OCI-LY3 (cell line): ENCODE results near the gene CDH8.

ENCODE experiments used
- H2AFZ ChIP-seq: fragments of 200-600, 300-600 bp; shearing (Covaris generic); 2 replicates; pipeline ENCODE4 v1.6.0; 2014; ENCODE audit warnings: antibody characterized with exemption, low read depth, low read length
- H3K27ac ChIP-seq: fragments of 200-600, 300-600 bp; sonication (generic); 2 replicates; pipeline ENCODE4 v1.5.1; 2014; ENCODE audit warnings: mild to moderate bottlenecking, low read length, moderate library complexity, mixed read lengths
- H3K27me3 ChIP-seq: fragments of 200-600, 300-600 bp; sonication (generic); 2 replicates; pipeline ENCODE4 v1.6.1; 2014; ENCODE audit warnings: low read depth, low read length, mixed read lengths
- H3K36me3 ChIP-seq: fragments of 200-600, 300-600 bp; sonication (generic); replicated peaks from 2 replicates; pipeline ENCODE3; 2014; ENCODE audit warnings: low read depth, low read length, mixed read lengths
- H3K4me1 ChIP-seq: fragments of 300-600, 200-600 bp; sonication (generic); 2 replicates; pipeline ENCODE4 v1.6.1; 2014; ENCODE audit warnings: low read length, mixed read lengths
- H3K4me2 ChIP-seq: fragments of 200-600, 300-600 bp; sonication (generic); 2 replicates; pipeline ENCODE4 v1.6.1; 2014; ENCODE audit warnings: low read length, mixed read lengths
- H3K4me3 ChIP-seq: fragments of 300-600, 200-600 bp; sonication (generic); 2 replicates; pipeline ENCODE4 v1.5.1; 2014; ENCODE audit warnings: antibody characterized with exemption, mild to moderate bottlenecking, low read length, moderate library complexity
- H3K79me2 ChIP-seq: fragments of 300-600, 200-600 bp; shearing (Covaris generic); 2 replicates; pipeline ENCODE4 v1.6.1; 2014; ENCODE audit warnings: mild to moderate bottlenecking, low read length, mixed read lengths
- H3K9ac ChIP-seq: fragments of 300-600, 200-600 bp; shearing (Covaris generic); 2 replicates; pipeline ENCODE4 v1.6.0; 2014; ENCODE audit warnings: mild to moderate bottlenecking, low read length, moderate library complexity
- H3K9me3 ChIP-seq: fragments of 200-600, 300-600 bp; shearing (Covaris generic); 2 replicates; pipeline ENCODE4 v1.6.1; 2014; ENCODE audit warnings: low read length, mixed read lengths; ENCODE audit not compliant: insufficient read depth
- H4K20me1 ChIP-seq: fragments of 200-600, 300-600 bp; sonication (generic); 2 replicates; pipeline ENCODE4 v1.6.1; 2016; ENCODE audit warnings: low read length, mixed read lengths; ENCODE audit not compliant: insufficient read depth
- EZH2phosphoT487 ChIP-seq: fragments of 200-600 bp; shearing (Covaris generic); IDR thresholded peaks from 2 replicates; pipeline ENCODE4 v1.6.1; 2018; ENCODE audit warnings: antibody characterized with exemption, mixed run types, low read depth
- TF ChIP-seq, protein P1 (sequence below): fragments of 200-600, 300-600 bp; sonication (generic); IDR thresholded peaks from 2 replicates; pipeline ENCODE4 v1.5.1; 2014; ENCODE audit warnings: antibody characterized with exemption, low read length, low read depth

CDH8 gene

DNA sequence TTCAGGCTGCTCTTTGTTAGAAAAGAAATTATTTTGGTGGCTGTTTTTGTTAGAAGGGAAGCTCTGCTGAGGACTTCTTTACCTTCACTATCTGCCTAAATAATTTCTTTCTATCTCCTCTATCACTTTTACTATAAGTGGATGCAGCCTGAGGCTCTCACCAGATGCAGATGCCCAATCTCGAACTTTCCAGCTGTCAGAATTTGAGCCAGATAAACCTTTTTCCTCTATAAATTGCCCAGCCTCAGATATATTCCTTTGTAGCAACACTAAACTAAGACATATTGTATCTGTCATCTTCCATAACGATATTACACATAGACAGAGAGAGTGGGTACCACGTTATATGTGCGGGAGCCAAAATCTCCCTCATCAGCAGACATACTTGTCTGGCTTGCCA lies 15.7 kb upstream of the CDH8 start:
- Histone ChIP-seq H3K4me1 (no peaks in the 10 kb centered on the region), H3K9ac (no peak overlapping the region), H3K79me2 (no peaks in the 10 kb centered on the region), H3K27me3 (peaks cover 4% of the 10 kb centered on the region; the same call in 1 of the 2 replicates), H3K4me3 (no peak overlapping the region), H3K9me3 (no peaks in the 10 kb centered on the region), H2AFZ (no peak overlapping the region), H3K4me2 (no peak overlapping the region), H3K27ac (no peak overlapping the region), H3K36me3 (no peaks in the 10 kb centered on the region), H4K20me1 (no peaks in the 10 kb centered on the region)
- TF ChIP-seq EZH2phosphoT487 = no peak
- TF ChIP-seq, protein P1, sequence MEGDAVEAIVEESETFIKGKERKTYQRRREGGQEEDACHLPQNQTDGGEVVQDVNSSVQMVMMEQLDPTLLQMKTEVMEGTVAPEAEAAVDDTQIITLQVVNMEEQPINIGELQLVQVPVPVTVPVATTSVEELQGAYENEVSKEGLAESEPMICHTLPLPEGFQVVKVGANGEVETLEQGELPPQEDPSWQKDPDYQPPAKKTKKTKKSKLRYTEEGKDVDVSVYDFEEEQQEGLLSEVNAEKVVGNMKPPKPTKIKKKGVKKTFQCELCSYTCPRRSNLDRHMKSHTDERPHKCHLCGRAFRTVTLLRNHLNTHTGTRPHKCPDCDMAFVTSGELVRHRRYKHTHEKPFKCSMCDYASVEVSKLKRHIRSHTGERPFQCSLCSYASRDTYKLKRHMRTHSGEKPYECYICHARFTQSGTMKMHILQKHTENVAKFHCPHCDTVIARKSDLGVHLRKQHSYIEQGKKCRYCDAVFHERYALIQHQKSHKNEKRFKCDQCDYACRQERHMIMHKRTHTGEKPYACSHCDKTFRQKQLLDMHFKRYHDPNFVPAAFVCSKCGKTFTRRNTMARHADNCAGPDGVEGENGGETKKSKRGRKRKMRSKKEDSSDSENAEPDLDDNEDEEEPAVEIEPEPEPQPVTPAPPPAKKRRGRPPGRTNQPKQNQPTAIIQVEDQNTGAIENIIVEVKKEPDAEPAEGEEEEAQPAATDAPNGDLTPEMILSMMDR = no peak

DNA sequence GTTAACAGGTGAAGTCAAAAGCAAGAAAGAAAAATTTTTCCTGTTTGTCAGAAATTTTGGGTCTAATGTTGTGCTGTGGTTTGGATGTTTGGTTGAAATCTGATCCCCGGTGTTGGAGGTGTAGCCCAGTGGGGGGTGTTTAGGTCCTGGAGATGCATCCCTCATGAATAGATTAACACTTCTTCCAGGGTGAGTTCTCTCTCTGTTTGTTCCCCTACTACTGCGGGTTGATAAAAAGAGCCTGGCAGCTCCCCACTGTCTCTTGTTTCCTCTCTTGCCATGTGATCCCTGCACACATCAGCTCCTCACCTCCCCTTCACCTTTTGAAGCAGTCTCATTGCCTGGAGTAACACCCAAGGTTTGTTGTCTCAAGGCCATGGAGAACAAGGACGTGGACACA lies 14.6 kb upstream of the CDH8 start:
- no peak overlapping the region for H2AFZ ChIP-seq
- H3K4me1 ChIP-seq = no peaks in the 10 kb centered on the region
- H3K36me3 ChIP-seq = no peaks in the 10 kb centered on the region
- no peak overlapping the region for H3K4me3 ChIP-seq
- no peaks in the 10 kb centered on the region for H3K9me3 ChIP-seq
- H3K4me2 ChIP-seq = no peak overlapping the region
- peaks cover 4% of the 10 kb centered on the region; the same call in 1 of the 2 replicates for H3K27me3 ChIP-seq
- H3K27ac ChIP-seq = no peak overlapping the region
- H3K79me2 ChIP-seq = no peaks in the 10 kb centered on the region
- TF ChIP-seq, protein P1 = no peak
- TF ChIP-seq EZH2phosphoT487 = no peak
- no peaks in the 10 kb centered on the region for H4K20me1 ChIP-seq
- no peak overlapping the region for H3K9ac ChIP-seq

DNA sequence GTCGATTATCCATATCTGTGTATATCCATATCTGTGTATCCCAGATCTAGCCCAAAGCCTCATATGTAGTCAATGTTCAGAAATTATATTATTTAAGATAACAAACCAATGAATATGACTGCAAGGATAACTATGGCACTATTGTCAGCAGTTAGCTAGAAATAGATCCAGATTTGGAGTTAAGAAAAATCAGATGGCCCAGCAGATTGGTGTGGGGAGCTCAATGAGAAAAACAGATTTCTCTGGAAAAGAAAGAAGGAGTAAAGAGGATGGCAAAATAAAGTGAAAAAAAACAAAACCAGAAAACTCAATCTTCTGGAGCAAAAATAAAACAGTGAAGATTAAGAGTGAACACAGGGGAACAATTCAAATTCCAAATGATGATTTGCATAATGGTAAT lies 10.6 kb upstream of the CDH8 start:
- H3K4me1 ChIP-seq = no peaks in the 10 kb centered on the region
- H2AFZ ChIP-seq = no peak overlapping the region
- no peaks in the 10 kb centered on the region for H4K20me1 ChIP-seq
- no peak overlapping the region for H3K9ac ChIP-seq
- TF ChIP-seq, protein P1 = no peak
- TF ChIP-seq EZH2phosphoT487 = no peak
- H3K9me3 ChIP-seq = no peaks in the 10 kb centered on the region
- H3K4me3 ChIP-seq = no peak overlapping the region
- no peak overlapping the region for H3K4me2 ChIP-seq
- H3K79me2 ChIP-seq = no peaks in the 10 kb centered on the region
- H3K36me3 ChIP-seq = no peaks in the 10 kb centered on the region
- H3K27me3 ChIP-seq = no peaks in the 10 kb centered on the region
- H3K27ac ChIP-seq = no peak overlapping the region

DNA sequence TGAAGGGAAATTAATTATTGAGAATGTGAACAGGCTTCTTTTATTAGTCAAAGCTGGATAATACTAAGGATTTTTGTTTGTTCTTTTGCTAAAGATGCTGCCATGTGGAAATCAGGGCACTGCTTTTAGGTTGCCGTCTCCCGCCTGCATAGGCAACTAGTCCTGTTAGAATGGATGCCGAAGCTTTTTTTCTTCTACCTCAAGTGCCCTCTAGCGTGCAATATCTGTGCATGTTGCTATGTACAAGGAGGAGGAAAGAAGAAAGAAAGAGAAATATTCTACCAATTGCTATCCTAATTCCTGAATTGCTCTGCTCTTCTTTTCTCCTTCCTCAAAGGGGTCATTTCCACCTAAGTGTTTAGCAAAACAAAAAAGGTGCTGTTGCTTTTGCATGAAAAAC lies 5.2 kb upstream of the CDH8 start:
- Histone ChIP-seq H4K20me1 (no peaks in the 10 kb centered on the region), H3K27me3 (no peaks in the 10 kb centered on the region), H3K4me2 (no peak overlapping the region), H3K9ac (no peak overlapping the region), H2AFZ (no peak overlapping the region), H3K27ac (no peak overlapping the region), H3K9me3 (no peaks in the 10 kb centered on the region), H3K4me3 (no peak overlapping the region), H3K36me3 (no peaks in the 10 kb centered on the region), H3K4me1 (no peaks in the 10 kb centered on the region), H3K79me2 (no peaks in the 10 kb centered on the region)
- TF ChIP-seq, protein P1 = peak; percentile 57
- no peak for TF ChIP-seq EZH2phosphoT487
